Esophagus muscularis mucosa (tissue), 4 donors: ENCODE results near the gene IL5RA. TPM values are rescaled to one million over a fixed set of nuclear protein-coding genes. Genes with fewer than 3 reads are reported as not detected.

Experiments used
- DNase-seq: peaks from one replicate; pipeline ENCODE4 v3.0.0-alpha.2; 2017; ENCODE audit errors: extremely low spot score
- H3K27ac ChIP-seq, 4 donors: fragments of 200-600 bp; sonication (generic); replicated peaks in 1 of 4; 1 replicate in 3 of 4; 2 replicates in 1 of 4; pipeline ENCODE4 v1.5.1; 2016 to 2019; ENCODE audit warnings: mild to moderate bottlenecking in 1 of 4
- H3K27me3 ChIP-seq, 4 donors: fragments of 200-600 bp; sonication (generic); one replicate each; pipeline versions ENCODE4 v1.5.1 to v1.6.0; 2016 to 2019
- H3K36me3 ChIP-seq, 4 donors: fragments of 200-600 bp; sonication (generic); one replicate each; pipeline ENCODE4 v1.5.1; 2016 to 2019
- H3K4me1 ChIP-seq, 4 donors: fragments of 200-600 bp; sonication (generic); one replicate each; pipeline ENCODE4 v1.5.1; 2016 to 2019
- H3K4me3 ChIP-seq, 4 donors: fragments of 200-600 bp; sonication (generic); 1 replicate in 2 of 4; 2 replicates in 2 of 4; pipeline ENCODE4 v1.5.1; 2016 to 2019; ENCODE audit warnings: mild to moderate bottlenecking in 4 of 4, moderate library complexity in 1 of 4
- H3K9me3 ChIP-seq, 4 donors: fragments of 200-600 bp; sonication (generic); 1 replicate in 3 of 4; 2 replicates in 1 of 4; pipeline ENCODE4 v1.5.1; 2016 to 2019
- CTCF ChIP-seq, 3 experiments: fragments of 200-600 bp in 2 of 3; fragments of 450-650 bp in 1 of 3; sonication (generic) in 2 of 3; IDR thresholded peaks; one replicate each; pipeline ENCODE4 v1.5.1; 2017 to 2019; ENCODE audit warnings: antibody characterized with exemption in 3 of 3, mild to moderate bottlenecking in 2 of 3, moderate library complexity in 1 of 3
- EP300 ChIP-seq: sonication (generic); formaldehyde crosslinking; IDR thresholded peaks from one replicate; pipeline ENCODE4 v1.6.1; 2017; ENCODE audit warnings: antibody characterized with exemption
- POLR2A ChIP-seq: fragments of 450-650 bp; IDR thresholded peaks from one replicate; pipeline ENCODE4 v1.6.1; 2017; ENCODE audit warnings: antibody characterized with exemption, moderate library complexity, mild to moderate bottlenecking, low read depth
- POLR2AphosphoS5 ChIP-seq, 2 donors: sonication (generic); formaldehyde crosslinking; IDR thresholded peaks; one replicate each; pipeline ENCODE4 v1.6.1; 2017; ENCODE audit warnings: antibody characterized with exemption in 2 of 2
- WGBS: methylation state at CpG from one replicate; pipeline ENCODE4 v1.1.5; 2018; 5-methylcytosine and 5-hydroxymethylcytosine counted together
- intact Hi-C: fragments of 100-400 bp; cut with DNase I; formaldehyde crosslinking; loops from one replicate; pipeline ENCODE4 v1.15.1; 2023
- total RNA-seq, 4 donors: library from RNA; depleted of rRNA; stranded (reverse); fragments of >200 nt; gene quantifications; one replicate each; pipeline versions ENCODE4 v1.1.0 to v1.2.1, GENCODE V29; 2016

Gene IL5RA
- total RNA-seq, 4 donors from 2014 or later: 0.13 to 1.2 (median 0.38) TPM

GRCh38 chr3:3110749-3111361, 681 bp upstream of the IL5RA start:
- no peaks in the 10 kb centered on the region for H3K4me1 ChIP-seq
- WGBS: 70% methylated on average over 7 of the region's 7 CpGs
- TF ChIP-seq CTCF (IDR thresholded peaks at IDR 0.05) (no peak), POLR2AphosphoS5 (IDR thresholded peaks at IDR 0.05) (no peak), POLR2A (no peak), EP300 (no peak)
- DNase-seq: peak; percentile 55
- no peaks in the 10 kb centered on the region for H3K27me3 ChIP-seq
- no peak overlapping the region for H3K4me3 ChIP-seq
- intact Hi-C loops: no loop called here
- H3K36me3 ChIP-seq: no peaks in the 10 kb centered on the region
- no peaks in the 10 kb centered on the region for H3K9me3 ChIP-seq
- no peak overlapping the region for H3K27ac ChIP-seq

- intact Hi-C loops: no loop called here
- Histone ChIP-seq H3K9me3 (no peaks in the 10 kb centered on the region), H3K4me1 (no peaks in the 10 kb centered on the region), H3K4me3 (peak overlapping the region in 1 of 4 donors; percentile 4), H3K27ac (no peak overlapping the region), H3K36me3 (no peaks in the 10 kb centered on the region), H3K27me3 (peaks cover 0 to 2% (median 0%) of the 10 kb centered on the region in 4 donors)
- TF ChIP-seq POLR2AphosphoS5 (IDR thresholded peaks at IDR 0.05): no peak
- no peak for TF ChIP-seq POLR2A
- TF ChIP-seq CTCF (IDR thresholded peaks at IDR 0.05): no peak
- TF ChIP-seq EP300: no peak
- 51% methylated on average over 11 of the region's 11 CpGs for WGBS
- peak; percentile 10 for DNase-seq
Observed at GRCh38 chr3:3109407-3110298, 521 bp downstream of the IL5RA start.

- H3K27ac ChIP-seq: no peak overlapping the region
- H3K36me3 ChIP-seq: no peaks in the 10 kb centered on the region
- H3K27me3 ChIP-seq: peaks cover 0 to 2% (median 0%) of the 10 kb centered on the region in 4 donors
- no peak for TF ChIP-seq POLR2A
- no peak for TF ChIP-seq EP300
- no peak for TF ChIP-seq POLR2AphosphoS5 (IDR thresholded peaks at IDR 0.05)
- DNase-seq: no peak
- no peaks in the 10 kb centered on the region for H3K4me1 ChIP-seq
- WGBS: 86% methylated on average over 3 of the region's 3 CpGs
- intact Hi-C loops: no loop called here
- no peaks in the 10 kb centered on the region for H3K9me3 ChIP-seq
- no peak overlapping the region for H3K4me3 ChIP-seq
Observed at GRCh38 chr3:3107858-3108257, 2.3 kb downstream of the IL5RA start.

- H3K9me3 ChIP-seq: no peaks in the 10 kb centered on the region
- H3K27me3 ChIP-seq: peaks cover 0 to 2% (median 0%) of the 10 kb centered on the region in 4 donors
- H3K36me3 ChIP-seq: no peaks in the 10 kb centered on the region
- no peaks in the 10 kb centered on the region for H3K4me1 ChIP-seq
- WGBS: 98% methylated on average over 3 of the region's 3 CpGs
- H3K4me3 ChIP-seq: no peak overlapping the region
- intact Hi-C loops: no loop called here
- no peak overlapping the region for H3K27ac ChIP-seq
- DNase-seq: no peak
- TF ChIP-seq EP300: no peak
- no peak for TF ChIP-seq POLR2AphosphoS5 (IDR thresholded peaks at IDR 0.05)
- no peak for TF ChIP-seq POLR2A
- TF ChIP-seq CTCF (IDR thresholded peaks at IDR 0.05): no peak
Observed at GRCh38 chr3:3107181-3107580, 3.0 kb downstream of the IL5RA start.

GRCh38 chr3:3105815-3106214, 4.4 kb downstream of the IL5RA start:
- TF ChIP-seq POLR2A (no peak), EP300 (no peak), CTCF (IDR thresholded peaks at IDR 0.05) (no peak), POLR2AphosphoS5 (IDR thresholded peaks at IDR 0.05) (no peak)
- intact Hi-C loops: no loop called here
- Histone ChIP-seq H3K4me1 (no peaks in the 10 kb centered on the region), H3K9me3 (no peaks in the 10 kb centered on the region), H3K4me3 (no peak overlapping the region), H3K36me3 (no peaks in the 10 kb centered on the region), H3K27ac (no peak overlapping the region), H3K27me3 (peaks cover 0 to 6% (median 0%) of the 10 kb centered on the region in 4 donors)
- DNase-seq: peak; percentile 53
- 81% methylated on average over 4 of the region's 4 CpGs for WGBS
